GM19455 (cell line): ENCODE data around the gene PXN.
"Not testable (repeated sequence)": the region's sequence is repeated elsewhere in the genome, so short reads cannot be mapped to it uniquely, and the experiment has no call there.

Experiments
- ATAC-seq: cut with Tn5 transposase; IDR thresholded peaks from one replicate; pipeline ENCODE4 v1.9.1; 2021; ENCODE audit not compliant: unreplicated experiment

The PXN gene

DNA sequence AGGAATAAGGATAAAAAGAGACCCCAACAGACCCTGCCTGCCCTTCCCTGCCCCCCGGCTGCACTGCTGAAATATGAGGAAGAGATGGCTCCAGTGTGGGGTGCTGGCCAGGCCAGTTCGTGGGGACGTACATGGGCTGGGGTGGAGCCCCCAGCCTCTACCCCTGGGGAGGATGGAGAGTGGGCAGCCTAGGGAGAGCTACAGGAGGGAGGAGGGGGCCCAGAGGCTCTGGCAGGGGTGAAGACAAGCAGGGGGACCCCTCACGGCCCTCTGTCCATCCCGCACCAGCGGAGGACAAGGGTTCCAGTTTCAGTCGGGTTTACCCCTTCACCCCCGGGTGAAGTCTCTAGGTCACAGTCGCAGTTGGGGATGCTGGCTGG lies 53.6 kb downstream of the PXN start:
- ATAC-seq = no peak

DNA sequence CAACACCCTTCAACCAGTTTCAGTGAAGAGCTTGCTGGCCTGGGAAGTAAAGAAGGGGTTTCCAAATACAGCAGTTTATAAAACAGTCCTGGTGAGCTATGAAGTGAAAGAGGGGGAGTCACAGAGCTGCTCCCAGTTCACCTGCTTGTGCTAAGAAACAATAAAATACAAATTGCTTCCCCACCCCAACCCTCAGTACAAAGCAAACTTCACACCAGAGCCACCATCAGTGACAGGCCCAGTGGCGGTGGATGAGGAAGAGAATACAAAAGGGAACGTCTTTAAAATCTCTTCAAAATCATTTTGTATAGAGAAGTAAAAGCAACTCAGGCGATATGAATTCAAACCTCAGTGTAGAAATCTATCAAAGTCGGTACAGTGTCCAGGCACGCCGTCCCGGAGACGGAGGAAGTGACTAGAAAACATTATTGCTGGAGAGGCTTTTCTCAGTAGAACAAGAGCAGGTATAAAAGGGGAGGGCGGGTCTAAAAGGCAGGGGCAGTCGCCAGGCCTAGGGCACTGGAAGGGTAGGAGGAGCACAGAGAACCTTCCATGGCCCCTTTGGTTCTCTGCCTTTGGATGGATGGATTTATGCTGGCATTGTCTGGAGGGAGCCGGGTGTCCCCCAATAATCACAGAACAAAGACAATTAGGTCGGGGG lies 54.2 kb downstream of the PXN start:
- ATAC-seq = no peak

DNA sequence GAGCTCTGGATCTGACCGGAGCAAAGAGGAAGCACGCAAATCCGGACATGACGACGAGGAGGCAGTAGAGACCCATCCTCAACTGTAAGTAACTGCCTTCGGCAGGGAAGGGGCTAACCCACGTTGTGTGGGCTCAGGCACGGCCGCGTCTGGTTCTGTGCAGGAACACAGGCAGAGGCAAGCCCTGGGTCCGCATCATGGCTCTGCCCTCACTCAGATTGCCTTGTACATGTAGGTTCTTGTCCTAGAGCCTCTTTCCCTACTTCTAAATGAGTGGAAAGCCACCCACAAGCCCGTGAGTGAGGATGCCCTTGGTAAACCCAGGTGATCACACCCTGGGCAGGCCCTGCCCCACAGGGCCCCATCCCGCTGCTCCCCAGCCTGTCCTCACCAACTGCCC lies 55.7 kb downstream of the PXN start:
- no peak for ATAC-seq

DNA sequence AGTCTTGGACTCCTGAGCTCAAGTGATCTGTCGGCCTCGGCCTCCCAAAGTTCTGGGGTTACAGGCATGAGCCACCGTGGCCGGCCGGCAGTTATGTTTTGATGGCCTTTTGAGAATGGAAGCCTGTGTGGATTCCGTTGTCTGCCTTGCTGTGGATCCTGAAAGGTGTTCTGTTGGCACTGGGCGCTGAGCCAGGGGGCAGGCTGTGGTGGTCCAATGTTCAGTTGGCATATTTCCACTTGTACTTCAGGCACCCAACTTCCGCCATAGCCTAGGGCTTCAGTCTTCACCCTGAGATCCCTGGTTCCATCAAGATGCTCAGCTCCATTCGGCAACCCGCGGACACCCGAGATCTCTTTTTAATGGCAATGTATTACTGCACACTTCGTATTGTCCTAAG lies 58.3 kb downstream of the PXN start:
- no peak for ATAC-seq

- not testable (repeated sequence) for ATAC-seq
Observed at GRCh38 chr12:120206781-120207180, 58.7 kb downstream of the PXN start.

GRCh38 chr12:120206228-120206627 lies 59.3 kb downstream of the PXN start:
- no peak for ATAC-seq

DNA sequence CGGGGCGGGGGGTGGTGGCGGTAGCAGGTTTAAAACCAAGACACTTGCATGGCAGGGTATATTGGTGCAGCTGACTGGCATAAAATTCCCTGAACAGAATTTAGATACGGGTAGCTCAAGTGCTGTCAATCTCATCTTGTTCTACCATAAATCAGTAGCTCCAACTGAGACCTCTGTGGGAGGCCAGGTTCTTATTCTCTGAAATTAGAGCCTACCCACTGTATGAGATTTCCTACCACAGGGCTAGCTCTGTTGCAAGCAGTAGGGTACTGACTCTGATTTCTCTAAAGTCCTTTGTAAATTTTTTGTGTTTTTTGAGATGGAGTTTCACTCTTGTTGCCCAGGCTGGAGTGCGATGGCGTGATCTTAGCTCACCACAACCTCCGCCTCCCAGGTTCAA lies 61.4 kb downstream of the PXN start:
- ATAC-seq = no peak

- no peak for ATAC-seq
Observed at GRCh38 chr12:120200364-120200800, 65.1 kb downstream of the PXN start.

GRCh38 chr12:120199595-120200306 lies 65.8 kb downstream of the PXN start:
- ATAC-seq = no peak

- ATAC-seq = no peak
Observed at GRCh38 chr12:120199025-120199424, 66.5 kb downstream of the PXN start.

GRCh38 chr12:120197542-120197887 lies 68.0 kb downstream of the PXN start:
- no peak for ATAC-seq

- ATAC-seq = not testable (repeated sequence)
Observed at GRCh38 chr12:120196817-120197541, 68.6 kb downstream of the PXN start.

- no peak for ATAC-seq
Observed at GRCh38 chr12:120196363-120196762, 69.2 kb downstream of the PXN start.

DNA sequence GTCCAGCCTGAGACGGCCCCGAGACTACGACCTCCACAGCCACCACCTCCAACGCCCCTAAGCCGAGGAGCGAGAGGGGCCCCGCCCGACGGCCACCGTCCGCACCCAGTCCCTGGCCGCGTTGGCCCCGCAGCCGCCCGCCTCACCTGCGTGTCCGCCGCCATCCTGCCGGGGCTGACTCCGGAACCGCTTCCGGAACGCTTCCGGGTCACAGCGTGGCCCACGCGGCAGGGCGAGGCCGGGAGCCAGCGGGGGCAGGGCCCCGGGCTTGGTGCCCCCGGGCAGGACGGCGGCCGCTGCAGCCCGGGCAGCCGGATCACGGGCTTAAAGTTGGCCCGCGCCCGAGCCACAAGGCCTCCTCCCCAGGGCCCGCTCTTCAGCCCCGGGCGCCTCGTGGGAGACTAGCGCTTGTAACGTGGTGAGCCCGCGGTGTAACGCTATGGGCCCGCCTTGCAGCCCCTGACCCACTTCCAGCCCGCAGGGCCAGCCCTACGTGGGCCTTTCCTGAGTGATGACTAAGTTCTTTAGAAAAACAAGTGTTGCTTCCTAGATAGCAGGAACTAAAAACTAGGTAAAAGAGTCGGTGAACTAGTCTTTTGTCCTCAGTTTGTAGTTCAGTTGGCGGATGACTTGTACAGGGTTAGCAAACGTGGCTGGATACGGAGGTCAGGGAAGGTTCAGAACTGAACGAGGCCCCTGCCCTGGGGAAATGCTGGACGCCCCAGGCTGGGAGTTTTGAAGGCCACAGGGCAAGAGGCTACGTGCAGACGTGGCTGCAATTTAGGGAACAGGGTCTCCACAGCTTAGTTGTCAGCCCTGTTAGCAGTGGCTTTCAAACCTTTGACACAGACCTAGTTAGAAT lies 70.8 kb downstream of the PXN start, which contains the start of gene GCN1:
GCN1 (minus strand) TSS at position 182 of the 862 bp plus-strand sequence; CDS start at position 164, 18 bp downstream.
- peak; percentile 74 for ATAC-seq

GRCh38 chr12:120194226-120194533 lies 71.3 kb downstream of the PXN start:
- peak; percentile 39 for ATAC-seq

DNA sequence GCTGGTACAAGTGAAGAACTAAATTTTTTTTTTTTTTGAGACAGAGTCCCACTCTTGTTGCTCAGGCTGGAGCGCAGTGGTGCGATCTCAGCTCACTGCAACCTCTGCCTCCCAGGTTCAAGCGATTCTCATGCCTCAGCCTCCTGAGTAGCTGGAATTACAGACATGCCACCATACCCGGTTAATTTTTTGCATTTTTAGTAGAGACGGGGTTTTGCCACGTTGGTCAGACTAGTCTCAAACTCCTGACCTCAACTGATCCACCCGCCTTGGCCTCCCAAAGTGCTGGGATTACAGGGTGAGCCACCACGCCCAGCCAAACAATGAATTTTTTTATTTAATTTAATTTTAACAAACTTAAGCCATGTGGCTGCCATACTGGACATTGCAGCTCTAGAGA lies 72.2 kb downstream of the PXN start:
- ATAC-seq = not testable (repeated sequence)

GRCh38 chr12:120190985-120191480 lies 74.5 kb downstream of the PXN start:
- ATAC-seq = no peak

DNA sequence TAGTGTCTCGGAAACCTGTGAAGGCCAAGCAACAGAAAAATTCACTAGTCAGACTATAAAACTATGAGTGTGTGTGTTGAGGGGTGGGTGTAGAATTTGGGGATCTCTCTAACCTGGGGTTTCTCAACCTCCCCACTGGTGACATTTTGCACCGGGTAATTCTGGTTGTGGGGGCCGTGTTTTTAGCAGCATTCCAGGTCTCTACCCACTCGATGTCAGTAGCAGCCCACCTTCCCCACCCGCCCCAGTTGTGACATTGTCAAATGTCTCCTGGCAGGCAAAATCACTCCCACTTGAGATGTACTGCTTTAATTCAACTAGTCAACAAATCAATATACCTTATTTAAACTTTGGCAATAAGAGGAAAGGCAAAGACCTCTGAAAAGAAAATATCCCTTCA lies 75.1 kb downstream of the PXN start:
- no peak for ATAC-seq

GRCh38 chr12:120186654-120187053 lies 78.9 kb downstream of the PXN start:
- no peak for ATAC-seq

DNA sequence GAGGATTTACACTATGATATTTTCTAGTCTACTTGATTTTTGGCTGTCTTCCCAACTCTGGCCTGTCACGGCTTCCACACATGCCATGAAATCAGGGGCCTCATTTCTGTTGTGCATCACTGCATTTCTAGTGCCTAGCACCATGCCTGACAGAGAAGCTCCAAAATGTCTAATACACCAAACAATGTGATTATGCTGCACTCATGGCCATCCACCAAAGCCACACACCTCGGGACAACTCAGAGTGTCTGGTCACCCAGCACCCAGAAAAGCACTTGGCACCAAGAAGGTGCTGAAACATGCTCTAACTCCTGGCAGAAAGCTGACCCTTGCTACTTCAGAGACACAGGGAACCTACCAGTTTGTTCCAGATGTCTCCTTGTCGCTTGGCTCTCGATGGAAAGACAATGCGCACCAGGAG lies 82.3 kb downstream of the PXN start:
- ATAC-seq = no peak

DNA sequence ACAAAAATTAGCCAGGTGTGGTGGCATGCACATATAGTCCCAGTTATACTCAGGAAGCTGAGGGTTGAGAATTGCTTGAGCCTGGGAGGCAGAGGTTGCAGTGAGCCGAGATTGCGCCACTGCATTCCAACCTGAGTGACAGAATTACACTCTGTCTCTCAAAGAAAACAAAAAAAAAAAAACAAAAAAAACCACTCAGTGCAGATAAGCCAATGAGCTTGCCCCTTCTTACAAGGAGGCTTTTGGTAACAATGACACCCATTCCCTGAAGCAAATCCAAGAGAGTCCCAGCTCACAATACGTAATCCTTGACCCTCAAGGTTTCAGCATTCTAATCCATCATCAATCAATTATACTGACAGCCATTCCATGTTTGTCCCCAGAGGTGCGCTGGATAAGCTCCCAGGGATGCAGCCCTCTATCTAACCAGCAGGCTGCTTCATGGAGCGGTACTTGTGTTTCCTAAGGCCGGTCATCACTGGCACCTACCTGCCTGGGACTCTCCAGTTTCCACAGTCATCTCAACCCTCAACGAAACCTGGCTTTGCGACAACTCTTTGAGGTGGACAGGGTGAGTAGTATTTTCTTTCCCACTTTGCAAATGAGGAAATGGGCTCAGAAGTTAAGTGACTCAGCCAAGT lies 83.4 kb downstream of the PXN start:
- no peak for ATAC-seq
